HEK293 (cell line): ENCODE measurements around the gene MAP3K7CL.

Source experiments
- CTCF ChIA-PET: fragments of 350-600 bp; formaldehyde crosslinking; extraction: SDS; loops from one replicate; lab custom pipeline; 2021; ENCODE audit warnings: antibody characterized with exemption; lab: Yijun Ruan, JAX
- POLR2A ChIA-PET: fragments of 300-600 bp; formaldehyde crosslinking; extraction: SDS; loops from one replicate; lab custom pipeline; 2020; ENCODE audit warnings: antibody characterized with exemption, inconsistent platforms; lab: Yijun Ruan, JAX
- H3K27ac ChIP-seq: fragments of 200-500 bp; sonication (Bioruptor generic); 2 replicates; pipeline ENCODE4 v1.5.1; 2014; ENCODE audit warnings: low read depth, low read length, control low read depth, inconsistent platforms; ENCODE audit errors: extremely low read depth
- H3K36me3 ChIP-seq, 2 experiments: fragments of 200-500 bp in 1 of 2; sonication (Bioruptor generic) in 1 of 2; 1 replicate in 1 of 2; 2 replicates in 1 of 2; pipeline ENCODE4 v1.5.1; 2014 to 2017; ENCODE audit warnings: inconsistent platforms in 2 of 2, low read length in 2 of 2; ENCODE audit not compliant: control insufficient read depth in 2 of 2, insufficient read depth in 1 of 2
- H3K4me1 ChIP-seq: fragments of 200-500 bp; sonication (Bioruptor generic); 2 replicates; pipeline ENCODE4 v1.5.1; 2014; ENCODE audit warnings: mild to moderate bottlenecking, low read length, inconsistent platforms; ENCODE audit not compliant: control insufficient read depth, insufficient read depth
- H3K4me3 ChIP-seq: 2 replicates; pipeline ENCODE4 v1.5.1; 2011; ENCODE audit warnings: low read depth, mild to moderate bottlenecking, control low read depth, low read length, moderate library complexity
- H3K9me3 ChIP-seq: fragments of 200-500 bp; sonication (Bioruptor generic); 2 replicates; pipeline ENCODE4 v1.5.1; 2014; ENCODE audit warnings: low read depth, low read length, inconsistent platforms; ENCODE audit not compliant: control insufficient read depth, insufficient read depth
- OVOL3 ChIP-seq: fragments of 450-650 bp; formaldehyde crosslinking; IDR thresholded peaks from 2 replicates; pipeline ENCODE4 v1.5.1; 2016; ENCODE audit warnings: missing biosample characterization, missing genetic modification characterization
- ZEB2 ChIP-seq: fragments of 450-650 bp; formaldehyde crosslinking; IDR thresholded peaks from 2 replicates; pipeline ENCODE4 v1.5.1; 2016; ENCODE audit warnings: missing biosample characterization, missing genetic modification characterization
- ZFP69B ChIP-seq: fragments of 450-650 bp; formaldehyde crosslinking; IDR thresholded peaks from 2 replicates; pipeline ENCODE4 v1.5.1; 2016; ENCODE audit warnings: missing biosample characterization, missing genetic modification characterization
- ZNF138 ChIP-seq: fragments of 450-650 bp; formaldehyde crosslinking; IDR thresholded peaks from 2 replicates; pipeline ENCODE4 v1.5.1; 2016; ENCODE audit warnings: missing biosample characterization, missing genetic modification characterization, borderline replicate concordance
- ZNF174 ChIP-seq: fragments of 450-650 bp; formaldehyde crosslinking; IDR thresholded peaks from 2 replicates; pipeline ENCODE4 v1.5.0; 2017; ENCODE audit warnings: missing biosample characterization, mild to moderate bottlenecking, missing genetic modification characterization
- ZNF292 ChIP-seq: fragments of 450-650 bp; formaldehyde crosslinking; IDR thresholded peaks from 2 replicates; pipeline ENCODE4 v1.5.1; 2016; ENCODE audit warnings: low read depth, missing biosample characterization, missing genetic modification characterization, borderline replicate concordance
- ZNF324 ChIP-seq: fragments of 450-650 bp; formaldehyde crosslinking; IDR thresholded peaks from 2 replicates; pipeline ENCODE4 v1.5.1; 2016; ENCODE audit warnings: missing biosample characterization, missing genetic modification characterization
- ZNF423 ChIP-seq: fragments of 450-650 bp; formaldehyde crosslinking; IDR thresholded peaks from 2 replicates; pipeline ENCODE4 v1.5.1; 2016; ENCODE audit warnings: missing biosample characterization, missing genetic modification characterization
- ZNF473 ChIP-seq: fragments of 450-650 bp; formaldehyde crosslinking; IDR thresholded peaks from 2 replicates; pipeline ENCODE4 v1.5.1; 2017; ENCODE audit warnings: missing biosample characterization, missing genetic modification characterization
- ZNF600 ChIP-seq: fragments of 450-650 bp; formaldehyde crosslinking; IDR thresholded peaks from 2 replicates; pipeline ENCODE4 v1.5.1; 2016; ENCODE audit warnings: missing biosample characterization, missing genetic modification characterization
- ZNF677 ChIP-seq: fragments of 450-650 bp; IDR thresholded peaks from 2 replicates; pipeline ENCODE4 v1.5.0; 2018; ENCODE audit warnings: missing biosample characterization, mild to moderate bottlenecking, missing genetic modification characterization, moderate library complexity
- TF ChIP-seq, protein P1 (sequence below): fragments of 450-650 bp; formaldehyde crosslinking; IDR thresholded peaks from 2 replicates; pipeline ENCODE4 v1.5.1; 2016; ENCODE audit warnings: missing biosample characterization, missing genetic modification characterization
- TF ChIP-seq, protein P2 (sequence below): fragments of 450-650 bp; formaldehyde crosslinking; IDR thresholded peaks from 2 replicates; pipeline ENCODE4 v1.5.1; 2016; ENCODE audit warnings: missing biosample characterization, missing genetic modification characterization
- TF ChIP-seq, protein P3 (sequence below): fragments of 450-650 bp; formaldehyde crosslinking; IDR thresholded peaks from 2 replicates; pipeline ENCODE4 v1.5.1; 2016; ENCODE audit warnings: missing biosample characterization, missing genetic modification characterization
- TF ChIP-seq, protein P4 (sequence below): fragments of 450-650 bp; formaldehyde crosslinking; conservative IDR thresholded peaks from 2 replicates; pipeline ENCODE4 v1.5.1; 2016; ENCODE audit warnings: low read depth, missing biosample characterization, missing genetic modification characterization

Gene MAP3K7CL

DNA sequence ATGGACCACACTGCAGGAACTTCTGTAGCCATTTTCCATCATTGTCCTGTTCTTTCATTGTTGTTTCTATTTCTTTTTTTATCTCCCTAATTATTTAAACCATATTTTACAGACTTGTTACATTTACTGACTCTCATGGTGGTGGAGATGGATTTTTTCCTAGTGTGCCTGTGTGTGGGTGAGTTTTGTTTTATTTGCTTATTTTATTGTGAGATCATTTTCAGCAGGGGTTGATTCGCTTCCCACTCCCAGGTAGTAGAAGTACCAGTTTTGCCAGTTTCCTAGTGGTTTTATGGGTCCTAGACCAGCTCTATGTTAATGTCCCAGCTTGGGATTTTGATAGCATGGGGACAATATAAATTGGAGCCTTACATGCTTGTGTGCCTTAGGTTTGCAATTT lies 88.3 kb downstream of the MAP3K7CL start (continued):
- TF ChIP-seq ZNF677 (tag by site-specific recombination) (no peak), ZNF292 (tag by site-specific recombination) (no peak)
- TF ChIP-seq, protein P1, sequence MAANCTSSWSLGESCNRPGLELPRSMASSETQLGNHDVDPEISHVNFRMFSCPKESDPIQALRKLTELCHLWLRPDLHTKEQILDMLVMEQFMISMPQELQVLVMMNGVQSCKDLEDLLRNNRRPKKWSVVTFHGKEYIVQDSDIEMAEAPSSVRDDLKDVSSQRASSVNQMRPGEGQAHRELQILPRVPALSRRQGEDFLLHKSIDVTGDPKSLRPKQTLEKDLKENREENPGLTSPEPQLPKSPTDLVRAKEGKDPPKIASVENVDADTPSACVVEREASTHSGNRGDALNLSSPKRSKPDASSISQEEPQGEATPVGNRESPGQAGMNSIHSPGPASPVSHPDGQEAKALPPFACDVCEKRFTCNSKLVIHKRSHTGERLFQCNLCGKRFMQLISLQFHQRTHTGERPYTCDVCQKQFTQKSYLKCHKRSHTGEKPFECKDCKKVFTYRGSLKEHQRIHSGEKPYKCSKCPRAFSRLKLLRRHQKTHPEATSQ (tag by site-specific recombination): no peak

DNA sequence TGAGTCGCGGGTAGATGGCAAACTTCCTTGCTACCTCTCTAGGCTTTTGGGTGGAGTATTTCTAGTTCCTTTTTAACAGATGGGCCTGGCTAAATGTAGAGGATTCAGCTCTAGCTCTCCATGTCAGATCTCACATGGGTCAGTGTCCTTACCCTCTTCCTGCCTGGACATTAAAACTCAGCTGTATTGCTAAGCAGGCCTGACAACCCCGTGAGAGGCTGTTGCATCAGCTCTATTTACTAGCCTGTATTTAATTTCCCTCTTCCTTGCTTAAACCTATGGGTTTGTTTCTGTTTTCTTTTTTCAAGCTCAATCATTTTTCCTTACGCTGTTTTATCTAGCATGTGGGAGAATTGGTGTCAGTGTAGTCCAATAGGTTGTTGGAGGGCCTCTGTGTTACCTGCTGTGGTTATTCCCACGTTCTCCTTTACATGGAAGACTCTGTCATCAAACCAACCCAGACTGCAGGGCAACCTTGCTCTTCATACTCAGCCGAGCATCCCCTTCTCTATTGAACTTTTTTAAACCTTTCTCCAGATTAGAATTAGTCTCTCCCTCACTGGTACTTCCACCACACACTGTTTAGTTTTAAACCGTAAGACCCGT lies 88.8 kb downstream of the MAP3K7CL start:
- Histone ChIP-seq H3K4me3 (no peak overlapping the region), H3K9me3 (no peaks in the 10 kb centered on the region), H3K4me1 (peaks cover 11% of the 10 kb centered on the region), H3K27ac (peak overlapping the region; percentile 27; the same call in 1 of the 2 replicates), H3K36me3 (no peaks in the 10 kb centered on the region)
- CTCF ChIA-PET: interaction anchor here (0.7 to 1.3 kb wide), 4 partner anchors 55 to 129 kb away, joined by 3 to 4 read pairs (median 4); no protein-coding TSS in a partner anchor
- POLR2A ChIA-PET: interaction anchor here (1.2 kb wide), 1 partner anchor 81 kb away, joined by 3 read pairs; no protein-coding TSS in a partner anchor
- TF ChIP-seq ZEB2 (tag by site-specific recombination) (0 out of 2 replicates have a peak, but pooled peaks have one; percentile 20), ZFP69B (peak; percentile 44; the same call in 1 of the 2 replicates), OVOL3 (tag by site-specific recombination) (no peak), ZNF600 (tag by site-specific recombination) (0 out of 2 replicates have a peak, but pooled peaks have one; percentile 30), ZNF174 (tag by site-specific recombination) (0 out of 2 replicates have a peak, but pooled peaks have one; percentile 10), ZNF324 (tag by site-specific recombination) (peak; percentile 23; the same call in 1 of the 2 replicates), ZNF138 (tag by site-specific recombination) (no peak), ZNF473 (tag by site-specific recombination) (no peak), ZNF423 (tag by site-specific recombination) (peak; percentile 6; the same call in 1 of the 2 replicates)
- TF ChIP-seq, protein P2, sequence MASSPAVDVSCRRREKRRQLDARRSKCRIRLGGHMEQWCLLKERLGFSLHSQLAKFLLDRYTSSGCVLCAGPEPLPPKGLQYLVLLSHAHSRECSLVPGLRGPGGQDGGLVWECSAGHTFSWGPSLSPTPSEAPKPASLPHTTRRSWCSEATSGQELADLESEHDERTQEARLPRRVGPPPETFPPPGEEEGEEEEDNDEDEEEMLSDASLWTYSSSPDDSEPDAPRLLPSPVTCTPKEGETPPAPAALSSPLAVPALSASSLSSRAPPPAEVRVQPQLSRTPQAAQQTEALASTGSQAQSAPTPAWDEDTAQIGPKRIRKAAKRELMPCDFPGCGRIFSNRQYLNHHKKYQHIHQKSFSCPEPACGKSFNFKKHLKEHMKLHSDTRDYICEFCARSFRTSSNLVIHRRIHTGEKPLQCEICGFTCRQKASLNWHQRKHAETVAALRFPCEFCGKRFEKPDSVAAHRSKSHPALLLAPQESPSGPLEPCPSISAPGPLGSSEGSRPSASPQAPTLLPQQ: 0 out of 2 replicates have a peak, but pooled peaks have one; percentile 14
- TF ChIP-seq, protein P3, sequence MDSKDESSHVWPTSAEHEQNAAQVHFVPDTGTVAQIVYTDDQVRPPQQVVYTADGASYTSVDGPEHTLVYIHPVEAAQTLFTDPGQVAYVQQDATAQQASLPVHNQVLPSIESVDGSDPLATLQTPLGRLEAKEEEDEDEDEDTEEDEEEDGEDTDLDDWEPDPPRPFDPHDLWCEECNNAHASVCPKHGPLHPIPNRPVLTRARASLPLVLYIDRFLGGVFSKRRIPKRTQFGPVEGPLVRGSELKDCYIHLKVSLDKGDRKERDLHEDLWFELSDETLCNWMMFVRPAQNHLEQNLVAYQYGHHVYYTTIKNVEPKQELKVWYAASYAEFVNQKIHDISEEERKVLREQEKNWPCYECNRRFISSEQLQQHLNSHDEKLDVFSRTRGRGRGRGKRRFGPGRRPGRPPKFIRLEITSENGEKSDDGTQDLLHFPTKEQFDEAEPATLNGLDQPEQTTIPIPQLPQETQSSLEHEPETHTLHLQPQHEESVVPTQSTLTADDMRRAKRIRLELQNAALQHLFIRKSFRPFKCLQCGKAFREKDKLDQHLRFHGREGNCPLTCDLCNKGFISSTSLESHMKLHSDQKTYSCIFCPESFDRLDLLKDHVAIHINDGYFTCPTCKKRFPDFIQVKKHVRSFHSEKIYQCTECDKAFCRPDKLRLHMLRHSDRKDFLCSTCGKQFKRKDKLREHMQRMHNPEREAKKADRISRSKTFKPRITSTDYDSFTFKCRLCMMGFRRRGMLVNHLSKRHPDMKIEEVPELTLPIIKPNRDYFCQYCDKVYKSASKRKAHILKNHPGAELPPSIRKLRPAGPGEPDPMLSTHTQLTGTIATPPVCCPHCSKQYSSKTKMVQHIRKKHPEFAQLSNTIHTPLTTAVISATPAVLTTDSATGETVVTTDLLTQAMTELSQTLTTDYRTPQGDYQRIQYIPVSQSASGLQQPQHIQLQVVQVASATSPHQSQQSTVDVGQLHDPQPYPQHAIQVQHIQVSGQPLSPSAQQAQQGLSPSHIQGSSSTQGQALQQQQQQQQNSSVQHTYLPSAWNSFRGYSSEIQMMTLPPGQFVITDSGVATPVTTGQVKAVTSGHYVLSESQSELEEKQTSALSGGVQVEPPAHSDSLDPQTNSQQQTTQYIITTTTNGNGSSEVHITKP (tag by site-specific recombination): peak; percentile 41; the same call in 1 of the 2 replicates
- TF ChIP-seq, protein P4, sequence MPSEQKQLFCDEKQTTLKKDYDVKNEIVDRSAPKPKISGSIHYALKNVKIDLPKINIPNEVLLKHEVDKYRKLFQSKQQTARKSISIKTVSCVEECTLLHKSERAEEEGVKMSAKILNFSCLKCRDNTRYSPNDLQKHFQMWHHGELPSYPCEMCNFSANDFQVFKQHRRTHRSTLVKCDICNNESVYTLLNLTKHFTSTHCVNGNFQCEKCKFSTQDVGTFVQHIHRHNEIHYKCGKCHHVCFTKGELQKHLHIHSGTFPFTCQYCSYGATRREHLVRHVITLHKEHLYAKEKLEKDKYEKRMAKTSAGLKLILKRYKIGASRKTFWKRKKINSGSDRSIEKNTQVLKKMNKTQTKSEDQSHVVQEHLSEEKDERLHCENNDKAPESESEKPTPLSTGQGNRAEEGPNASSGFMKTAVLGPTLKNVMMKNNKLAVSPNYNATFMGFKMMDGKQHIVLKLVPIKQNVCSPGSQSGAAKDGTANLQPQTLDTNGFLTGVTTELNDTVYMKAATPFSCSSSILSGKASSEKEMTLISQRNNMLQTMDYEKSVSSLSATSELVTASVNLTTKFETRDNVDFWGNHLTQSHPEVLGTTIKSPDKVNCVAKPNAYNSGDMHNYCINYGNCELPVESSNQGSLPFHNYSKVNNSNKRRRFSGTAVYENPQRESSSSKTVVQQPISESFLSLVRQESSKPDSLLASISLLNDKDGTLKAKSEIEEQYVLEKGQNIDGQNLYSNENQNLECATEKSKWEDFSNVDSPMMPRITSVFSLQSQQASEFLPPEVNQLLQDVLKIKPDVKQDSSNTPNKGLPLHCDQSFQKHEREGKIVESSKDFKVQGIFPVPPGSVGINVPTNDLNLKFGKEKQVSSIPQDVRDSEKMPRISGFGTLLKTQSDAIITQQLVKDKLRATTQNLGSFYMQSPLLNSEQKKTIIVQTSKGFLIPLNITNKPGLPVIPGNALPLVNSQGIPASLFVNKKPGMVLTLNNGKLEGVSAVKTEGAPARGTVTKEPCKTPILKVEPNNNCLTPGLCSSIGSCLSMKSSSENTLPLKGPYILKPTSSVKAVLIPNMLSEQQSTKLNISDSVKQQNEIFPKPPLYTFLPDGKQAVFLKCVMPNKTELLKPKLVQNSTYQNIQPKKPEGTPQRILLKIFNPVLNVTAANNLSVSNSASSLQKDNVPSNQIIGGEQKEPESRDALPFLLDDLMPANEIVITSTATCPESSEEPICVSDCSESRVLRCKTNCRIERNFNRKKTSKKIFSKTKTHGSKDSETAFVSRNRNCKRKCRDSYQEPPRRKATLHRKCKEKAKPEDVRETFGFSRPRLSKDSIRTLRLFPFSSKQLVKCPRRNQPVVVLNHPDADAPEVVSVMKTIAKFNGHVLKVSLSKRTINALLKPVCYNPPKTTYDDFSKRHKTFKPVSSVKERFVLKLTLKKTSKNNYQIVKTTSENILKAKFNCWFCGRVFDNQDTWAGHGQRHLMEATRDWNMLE (tag by site-specific recombination): peak; percentile 59
